Measurements from ENCODE around the gene GPATCH1.

The GPATCH1 gene

DNA sequence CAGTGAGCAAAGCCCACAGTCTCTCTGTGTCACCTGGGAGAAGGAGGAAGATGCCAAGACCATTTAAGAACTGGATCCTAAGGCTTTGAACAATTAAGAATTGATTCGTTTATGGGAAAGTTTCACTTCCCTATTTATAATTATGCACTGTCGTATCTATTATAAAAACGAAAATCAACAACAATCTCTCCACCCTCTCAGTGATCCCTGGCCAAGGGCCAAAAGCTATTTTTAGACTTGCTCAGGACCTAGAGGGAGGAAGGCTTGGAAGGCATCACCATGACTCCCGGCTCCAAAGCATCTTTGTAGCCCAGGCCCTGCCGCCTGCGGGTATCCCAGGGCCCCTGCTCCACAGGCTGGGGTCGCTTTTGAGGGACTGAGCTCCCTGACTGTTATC, 17.6 kb upstream of the GPATCH1 start:
- POLR2A ChIA-PET, result interaction anchor here (1.7 to 3.0 kb wide), 2 partner anchors 15 to 18 kb away, joined by 5 to 12 read pairs; partner anchors contain the start of gene GPATCH1
- DNase-seq (ENCODE audit: extremely low spot score), result no peak
- CTCF ChIA-PET, result no interaction called here
- TF ChIP-seq SP1 (IDR thresholded peaks at IDR 0.05), result no peak
- no peak for TF ChIP-seq ELF4 (IDR thresholded peaks at IDR 0.05)

DNA sequence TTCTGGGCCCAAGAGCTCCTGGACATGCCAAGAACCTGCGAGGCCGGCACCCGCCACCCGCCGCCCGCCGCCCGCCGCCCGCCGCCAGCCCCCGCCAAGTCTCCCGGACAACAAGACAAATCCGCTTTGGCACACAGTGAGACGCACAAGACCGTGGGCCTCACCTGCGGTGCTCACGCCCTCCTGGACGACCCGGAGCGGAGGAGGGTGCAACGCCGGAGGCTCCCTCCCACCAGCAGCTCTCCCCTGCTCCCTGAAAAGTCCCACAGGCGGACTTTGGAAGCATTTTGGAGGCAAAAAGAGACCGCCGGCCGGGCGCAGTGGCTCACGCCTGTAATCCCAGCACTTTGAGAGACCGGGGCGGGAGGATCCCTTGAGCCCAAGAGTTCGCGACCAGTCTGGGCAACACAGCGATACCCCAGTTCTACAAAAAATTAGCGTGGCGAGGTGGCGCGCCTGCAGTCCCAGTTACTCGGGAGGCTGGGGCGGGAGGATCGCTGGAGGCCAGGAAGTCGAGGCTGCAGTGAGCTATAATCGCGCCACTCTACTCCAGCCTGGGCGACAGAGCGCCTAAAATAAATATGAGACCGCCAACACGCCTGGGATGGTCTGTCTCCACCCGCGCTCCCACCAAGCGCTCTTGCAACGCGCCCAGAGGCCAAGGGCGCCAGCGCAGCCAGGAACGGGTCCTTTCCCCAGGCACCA, 17.1 kb upstream of the GPATCH1 start:
- CTCF ChIA-PET, result no interaction called here
- DNase-seq (ENCODE audit: extremely low spot score), result no peak
- TF ChIP-seq SP1 (IDR thresholded peaks at IDR 0.05) (no peak), NFRKB (IDR thresholded peaks at IDR 0.05) (no peak), ZNF384 (IDR thresholded peaks at IDR 0.05) (no peak), CTBP1 (IDR thresholded peaks at IDR 0.05; ENCODE audit: borderline replicate concordance) (no peak), ELF4 (IDR thresholded peaks at IDR 0.05) (no peak), PKNOX1 (IDR thresholded peaks at IDR 0.05) (no peak), BHLHE40 (IDR thresholded peaks at IDR 0.05; ENCODE audit: borderline replicate concordance) (no peak), SUZ12 (IDR thresholded peaks at IDR 0.05) (no peak), HDGF (IDR thresholded peaks at IDR 0.05; ENCODE audit: borderline replicate concordance) (no peak), ARNT (IDR thresholded peaks at IDR 0.05) (no peak), FOXM1 (IDR thresholded peaks at IDR 0.05; ENCODE audit: borderline replicate concordance) (no peak), FOXA1 (IDR thresholded peaks at IDR 0.05) (no peak), TARDBP (IDR thresholded peaks at IDR 0.05) (no peak), L3MBTL2 (conservative IDR thresholded peaks at IDR 0.05) (no peak), LEF1 (IDR thresholded peaks at IDR 0.05; ENCODE audit: borderline replicate concordance) (no peak), FOXK2 (IDR thresholded peaks at IDR 0.05) (no peak)
- POLR2A ChIA-PET, result interaction anchor here (1.7 to 3.0 kb wide), 2 partner anchors 14 to 17 kb away, joined by 5 to 12 read pairs; partner anchors contain the start of gene GPATCH1

DNA sequence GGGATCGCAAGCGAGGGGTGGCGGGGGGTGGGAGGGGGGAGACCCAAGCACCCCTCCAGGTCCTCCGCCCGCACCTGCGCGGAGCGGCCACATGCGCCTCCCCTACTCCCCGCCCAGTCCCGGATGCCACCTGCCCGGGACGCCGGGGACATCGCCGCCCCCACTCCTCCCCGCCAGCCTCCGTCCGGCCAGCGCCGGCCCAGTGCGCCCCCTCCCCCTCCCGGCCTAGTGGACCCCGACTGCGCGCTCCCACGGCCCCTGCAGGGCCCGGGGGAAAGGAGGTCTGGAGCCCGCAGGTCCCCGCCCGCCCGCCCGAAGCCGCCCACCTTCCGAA, 16.6 kb upstream of the GPATCH1 start:
- TF ChIP-seq HDGF (IDR thresholded peaks at IDR 0.05; ENCODE audit: borderline replicate concordance), result no peak
- TF ChIP-seq NFRKB (IDR thresholded peaks at IDR 0.05), result no peak
- TF ChIP-seq SP1 (IDR thresholded peaks at IDR 0.05), result no peak
- TF ChIP-seq LEF1 (IDR thresholded peaks at IDR 0.05; ENCODE audit: borderline replicate concordance), result no peak
- no peak for TF ChIP-seq CTBP1 (IDR thresholded peaks at IDR 0.05; ENCODE audit: borderline replicate concordance)
- no peak for TF ChIP-seq FOXM1 (IDR thresholded peaks at IDR 0.05; ENCODE audit: borderline replicate concordance)
- TF ChIP-seq PKNOX1 (IDR thresholded peaks at IDR 0.05), result no peak
- TF ChIP-seq ARNT (IDR thresholded peaks at IDR 0.05), result no peak
- TF ChIP-seq BHLHE40 (IDR thresholded peaks at IDR 0.05; ENCODE audit: borderline replicate concordance), result no peak
- TF ChIP-seq ZNF384 (IDR thresholded peaks at IDR 0.05), result no peak
- no peak for TF ChIP-seq TARDBP (IDR thresholded peaks at IDR 0.05)
- TF ChIP-seq SUZ12 (IDR thresholded peaks at IDR 0.05), result no peak
- TF ChIP-seq L3MBTL2 (conservative IDR thresholded peaks at IDR 0.05), result no peak
- no peak for TF ChIP-seq FOXK2 (IDR thresholded peaks at IDR 0.05)
- TF ChIP-seq FOXA1 (IDR thresholded peaks at IDR 0.05), result no peak
- TF ChIP-seq ELF4 (IDR thresholded peaks at IDR 0.05), result no peak
- ChIA-PET CTCF (no interaction called here), POLR2A (interaction anchor here (1.7 to 3.0 kb wide), 2 partner anchors 14 to 17 kb away, joined by 5 to 12 read pairs; partner anchors contain the start of gene GPATCH1)
- peak; percentile 44 for DNase-seq (ENCODE audit: extremely low spot score)

GRCh38 chr19:33064792-33065550, 16.0 kb upstream of the GPATCH1 start, which contains the start of gene RHPN2:
TSS of gene RHPN2 (minus strand) at chr19:33064888. CDS start at chr19:33064852, 36 bp downstream.
- CTCF ChIA-PET, result no interaction called here
- POLR2A ChIA-PET, result interaction anchor here (3.0 kb wide), 1 partner anchor 16 kb away, joined by 12 read pairs; the partner anchor contains the start of gene GPATCH1
- TF ChIP-seq ZNF384 (IDR thresholded peaks at IDR 0.05) (no peak), FOXM1 (IDR thresholded peaks at IDR 0.05; ENCODE audit: borderline replicate concordance) (no peak), ELF4 (IDR thresholded peaks at IDR 0.05) (no peak), L3MBTL2 (conservative IDR thresholded peaks at IDR 0.05) (peak; percentile 58; the same call in 1 of the 2 replicates), LEF1 (IDR thresholded peaks at IDR 0.05; ENCODE audit: borderline replicate concordance) (no peak), CTBP1 (IDR thresholded peaks at IDR 0.05; ENCODE audit: borderline replicate concordance) (no peak), NFRKB (IDR thresholded peaks at IDR 0.05) (no peak)
- peak; percentile 90 for DNase-seq (ENCODE audit: extremely low spot score)

DNA sequence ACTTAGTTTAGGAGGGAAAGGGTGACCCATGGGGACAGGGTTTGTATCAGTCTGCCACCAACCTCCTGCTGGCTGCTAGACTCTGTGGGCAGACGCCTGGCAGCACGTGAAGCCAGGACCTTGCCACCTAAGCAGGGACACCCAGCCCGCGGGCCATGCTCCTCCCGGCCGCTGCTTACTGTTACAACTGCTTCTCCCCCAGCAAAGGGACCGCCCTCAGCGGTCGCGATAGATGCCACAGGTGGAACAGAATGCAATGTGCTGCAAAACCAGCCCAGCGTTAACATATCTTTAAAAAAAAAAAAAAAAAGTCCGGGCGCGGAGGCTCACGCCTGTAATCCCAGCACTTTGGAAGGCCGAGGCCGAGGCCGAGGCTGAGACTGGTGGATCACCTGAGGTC, 14.4 kb upstream of the GPATCH1 start:
- ChIA-PET CTCF (no interaction called here), POLR2A (no interaction called here)
- TF ChIP-seq L3MBTL2 (conservative IDR thresholded peaks at IDR 0.05) (no peak), FOXA1 (IDR thresholded peaks at IDR 0.05) (no peak), ZNF384 (IDR thresholded peaks at IDR 0.05) (no peak), ELF4 (IDR thresholded peaks at IDR 0.05) (no peak), HDGF (IDR thresholded peaks at IDR 0.05; ENCODE audit: borderline replicate concordance) (no peak), SUZ12 (IDR thresholded peaks at IDR 0.05) (no peak)
- DNase-seq (ENCODE audit: extremely low spot score), result no peak

DNA sequence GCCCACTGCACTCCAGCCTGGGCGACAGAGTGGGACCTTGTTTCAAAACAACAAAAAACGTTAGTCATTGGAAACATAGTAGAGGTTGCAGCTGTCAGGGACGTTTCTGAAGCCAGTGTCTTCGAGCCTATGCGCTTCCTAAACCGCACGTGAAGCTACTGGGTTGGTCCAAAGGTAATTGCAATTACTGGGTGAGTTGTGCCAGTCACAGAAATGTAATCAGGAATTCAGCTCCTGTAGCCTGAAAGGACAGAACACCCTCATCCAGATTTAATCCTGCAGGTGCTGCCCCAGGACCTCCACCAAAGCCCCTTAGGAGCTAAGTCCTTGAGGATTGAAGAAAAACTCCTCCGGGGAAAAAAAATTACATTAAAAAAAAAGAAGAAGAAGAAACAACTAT, 13.9 kb upstream of the GPATCH1 start:
- TF ChIP-seq FOXK2 (IDR thresholded peaks at IDR 0.05) (no peak), SP1 (IDR thresholded peaks at IDR 0.05) (no peak), SUZ12 (IDR thresholded peaks at IDR 0.05) (no peak), BHLHE40 (IDR thresholded peaks at IDR 0.05; ENCODE audit: borderline replicate concordance) (no peak), ZNF384 (IDR thresholded peaks at IDR 0.05) (no peak), LEF1 (IDR thresholded peaks at IDR 0.05; ENCODE audit: borderline replicate concordance) (no peak), TARDBP (IDR thresholded peaks at IDR 0.05) (no peak)
- DNase-seq (ENCODE audit: extremely low spot score), result no peak
- CTCF ChIA-PET, result interaction anchor here (0.6 kb wide), 1 partner anchor 380 kb away, joined by 4 read pairs; no protein-coding TSS in a partner anchor
- POLR2A ChIA-PET, result no interaction called here
